HG03457 (cell line): ENCODE data around the gene IL12A.

Source experiments
- ATAC-seq: cut with Tn5 transposase; IDR thresholded peaks from one replicate; pipeline ENCODE4 v1.9.1; 2021; ENCODE audit warnings: moderate number of reproducible peaks; ENCODE audit not compliant: unreplicated experiment

IL12A gene

DNA sequence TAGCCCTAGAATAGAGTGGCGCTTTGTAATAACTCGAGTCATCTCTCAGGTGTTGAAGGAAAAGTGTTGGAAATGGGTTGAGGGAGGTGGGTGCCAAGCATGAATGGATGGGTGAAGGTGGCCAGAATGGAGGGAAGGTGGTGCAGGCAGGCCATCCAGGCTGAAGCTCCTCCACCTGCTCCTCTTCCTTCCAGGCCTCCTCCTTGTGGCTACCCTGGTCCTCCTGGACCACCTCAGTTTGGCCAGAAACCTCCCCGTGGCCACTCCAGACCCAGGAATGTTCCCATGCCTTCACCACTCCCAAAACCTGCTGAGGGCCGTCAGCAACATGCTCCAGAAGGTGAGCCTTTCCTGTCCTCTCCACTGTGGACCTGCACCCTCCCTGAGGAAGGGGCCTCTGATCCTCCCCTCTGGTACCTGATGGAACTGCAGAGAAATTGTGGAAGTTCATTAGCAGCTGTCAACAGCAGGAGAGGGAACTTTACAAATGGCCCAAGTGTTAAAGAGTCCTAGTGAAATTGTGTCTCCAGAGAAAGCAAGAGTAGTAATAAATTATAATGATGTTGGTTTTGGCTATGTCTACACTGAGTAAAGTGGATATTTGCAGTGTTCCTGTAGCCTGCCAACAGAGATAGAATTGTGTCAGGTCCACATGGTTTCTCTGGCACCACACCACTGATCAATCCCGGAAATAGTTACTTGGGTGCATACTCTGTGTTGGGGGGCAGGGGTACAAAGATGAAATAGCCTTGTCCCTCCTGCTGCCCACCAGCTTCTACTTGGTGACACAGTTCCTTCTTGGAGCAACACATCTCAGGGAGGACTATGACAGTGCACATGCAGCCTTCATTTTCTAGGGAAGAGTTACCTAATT, 1.6 kb downstream of the IL12A start:
- ATAC-seq, result no peak

DNA sequence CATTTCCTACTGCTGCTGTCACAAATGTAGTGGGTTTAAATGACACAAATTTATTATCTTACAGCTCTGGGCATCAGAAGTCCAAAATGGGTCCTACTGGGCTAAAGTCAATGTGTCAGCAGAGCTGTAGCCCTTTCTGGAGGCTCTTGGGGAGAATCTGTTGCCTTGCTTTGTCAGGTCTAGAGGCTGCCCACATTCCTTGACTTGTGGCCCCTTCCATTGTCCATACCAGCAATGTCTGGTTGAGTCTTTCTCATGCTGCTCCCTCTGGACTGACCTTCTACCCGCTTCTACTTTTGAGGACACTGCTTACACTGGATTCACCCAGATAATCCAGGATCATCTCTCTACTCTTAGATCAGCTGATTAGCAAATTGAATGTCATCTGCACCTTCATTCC, 3.0 kb downstream of the IL12A start:
- no peak for ATAC-seq

DNA sequence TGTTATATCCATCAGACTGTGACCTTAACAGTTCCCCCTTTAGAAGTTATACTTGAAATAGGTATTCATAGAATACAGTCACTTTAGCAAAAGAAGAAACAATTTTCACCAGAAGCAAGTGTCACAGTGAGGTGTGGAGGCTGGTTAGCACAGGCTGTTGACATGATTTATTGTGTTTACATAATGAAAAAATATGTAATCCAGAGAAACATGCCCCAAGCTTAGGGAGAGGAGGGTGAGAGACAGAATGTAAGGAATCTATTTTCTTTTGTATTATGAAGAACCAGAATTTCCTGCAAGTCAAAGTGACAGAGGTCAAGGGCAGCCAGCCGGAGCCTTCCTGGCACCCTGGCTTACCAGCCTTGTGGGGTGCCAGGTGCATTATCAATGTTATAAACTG, 4.0 kb downstream of the IL12A start:
- no peak for ATAC-seq

DNA sequence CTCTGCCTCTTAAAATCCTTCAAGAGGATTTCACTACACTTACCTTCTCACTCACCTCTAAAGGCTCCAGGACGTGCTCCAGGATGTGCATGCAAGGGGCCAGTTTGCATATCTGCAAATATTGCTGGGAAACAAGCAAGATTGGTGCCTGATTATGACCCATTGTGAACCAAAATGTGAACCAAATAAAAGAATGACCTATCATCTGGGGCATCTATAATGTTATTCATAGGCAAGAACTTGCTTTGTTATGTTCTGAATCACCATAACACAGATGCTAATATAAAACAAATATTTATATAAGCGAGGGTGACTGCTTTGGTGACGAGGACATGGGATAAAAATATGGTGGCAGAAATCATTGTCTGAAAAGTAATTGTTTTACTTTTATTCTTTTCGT, 5.5 kb downstream of the IL12A start:
- ATAC-seq, result no peak

DNA sequence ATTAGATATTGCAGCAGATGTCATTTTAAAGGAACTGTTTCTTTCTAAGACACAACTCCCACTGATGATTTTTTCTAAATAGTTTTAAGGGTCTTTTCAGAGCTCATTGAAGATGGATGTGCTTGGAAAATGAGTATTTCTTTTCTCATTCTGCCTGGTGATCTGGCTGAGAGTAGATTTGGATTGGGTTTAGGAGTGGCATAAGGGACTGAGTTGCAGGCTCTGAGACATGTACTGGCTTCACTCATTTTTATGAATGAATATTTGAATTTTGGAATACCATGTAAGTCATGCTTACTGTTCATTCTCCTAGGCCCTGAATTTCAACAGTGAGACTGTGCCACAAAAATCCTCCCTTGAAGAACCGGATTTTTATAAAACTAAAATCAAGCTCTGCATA, 6.5 kb downstream of the IL12A start:
- no peak for ATAC-seq

DNA sequence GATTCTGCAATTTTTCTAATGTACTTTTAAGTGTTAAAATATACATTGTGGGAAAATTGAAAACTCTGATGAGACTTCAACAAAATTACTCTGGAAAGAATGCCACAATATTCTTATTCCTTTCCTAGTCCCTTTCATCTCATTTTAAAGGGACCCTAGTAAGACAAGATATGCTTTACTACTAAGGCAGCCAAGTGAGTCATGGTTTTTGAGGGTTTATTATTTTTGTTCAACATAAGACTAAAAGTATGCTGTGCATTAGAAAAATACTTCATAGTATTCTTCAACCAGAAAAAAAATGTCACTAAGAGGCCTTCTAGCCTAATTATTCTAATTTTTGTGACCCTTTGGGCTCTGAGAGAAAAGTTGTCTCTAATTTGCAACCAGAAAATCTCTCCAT, 7.4 kb downstream of the IL12A start:
- ATAC-seq, result no peak

DNA sequence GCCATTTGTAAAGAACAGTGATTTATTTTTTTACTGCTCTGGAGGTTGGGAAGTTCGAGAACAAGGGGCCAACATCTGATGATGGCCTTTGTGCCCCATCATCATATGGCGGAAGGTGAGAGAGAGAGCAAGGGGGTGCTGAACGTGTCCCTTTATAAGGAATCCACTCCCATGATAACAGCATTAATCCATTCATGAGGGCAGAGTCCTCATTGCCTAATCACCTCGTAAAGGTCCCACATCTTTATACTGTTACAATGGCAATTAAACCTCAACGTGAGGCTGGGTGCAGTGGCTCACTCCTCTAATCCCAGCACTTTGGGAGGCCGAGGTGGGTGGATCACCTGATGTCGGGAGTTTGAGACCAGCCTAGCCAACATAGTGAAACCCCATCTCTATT, 8.3 kb downstream of the IL12A start:
- ATAC-seq, result no peak

DNA sequence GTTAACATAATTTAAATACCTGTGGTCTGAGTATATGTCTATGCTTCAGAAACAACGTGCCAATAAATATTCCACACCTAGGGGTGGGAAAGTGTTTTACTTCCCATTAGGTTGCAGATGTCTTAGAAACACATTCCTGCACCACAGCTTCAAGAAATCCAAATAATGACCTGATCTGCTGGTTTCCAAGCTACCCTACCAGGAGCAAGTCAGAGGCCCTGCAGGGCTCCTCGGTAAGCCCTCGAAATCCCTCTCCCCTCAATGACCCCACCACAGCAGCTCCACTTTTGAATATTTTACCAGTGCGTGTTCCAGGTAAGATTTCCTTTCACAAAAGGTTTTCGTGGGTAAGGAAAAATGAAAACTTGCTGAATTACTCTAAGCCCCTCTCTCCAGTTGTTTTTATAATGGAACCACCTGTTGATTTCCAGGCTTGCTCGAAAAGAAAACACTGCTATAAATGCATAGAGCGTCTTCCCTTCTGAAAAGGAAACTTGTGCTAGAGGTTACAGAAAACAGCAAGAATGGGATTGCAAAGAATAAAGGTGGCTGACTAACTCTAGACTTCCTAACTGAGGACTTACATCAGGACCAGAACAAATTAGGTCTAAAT, 12.6 kb downstream of the IL12A start:
- no peak for ATAC-seq

DNA sequence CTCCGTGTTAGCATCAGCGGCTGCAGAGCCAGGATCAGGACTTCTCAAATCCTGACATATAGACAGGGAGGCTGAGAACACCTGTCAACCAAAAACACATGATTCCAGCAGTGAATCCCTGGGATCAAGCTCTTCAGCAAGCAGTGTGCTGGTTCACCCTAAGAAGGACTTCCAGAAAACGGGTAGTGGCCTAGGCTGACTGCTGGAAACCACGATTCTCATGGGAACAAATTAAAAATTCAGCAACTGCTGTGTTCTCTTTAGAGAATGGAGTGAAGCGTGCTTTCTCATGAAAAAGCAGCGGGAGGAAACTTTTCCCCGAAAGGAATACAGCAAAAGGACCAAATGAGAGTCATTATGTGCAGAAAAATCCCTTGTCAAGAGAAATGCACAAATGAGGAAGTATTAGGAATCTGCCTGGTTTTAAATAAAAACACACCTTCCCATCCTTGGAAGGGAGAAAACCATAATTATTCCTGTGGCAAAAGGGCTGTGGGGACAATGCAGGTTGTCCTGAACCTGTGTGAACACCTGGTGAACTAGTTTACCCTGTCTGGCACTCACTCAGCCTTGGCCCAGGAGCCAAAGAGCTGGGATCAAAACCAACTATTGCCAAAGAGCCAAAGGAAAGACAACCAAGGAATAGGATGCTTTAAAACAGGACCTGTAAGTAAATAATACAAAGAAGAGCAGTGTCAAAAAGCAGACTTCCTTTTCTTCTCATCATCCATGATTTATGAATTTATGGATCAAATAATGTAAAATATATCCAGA, 13.4 kb downstream of the IL12A start:
- ATAC-seq, result no peak

DNA sequence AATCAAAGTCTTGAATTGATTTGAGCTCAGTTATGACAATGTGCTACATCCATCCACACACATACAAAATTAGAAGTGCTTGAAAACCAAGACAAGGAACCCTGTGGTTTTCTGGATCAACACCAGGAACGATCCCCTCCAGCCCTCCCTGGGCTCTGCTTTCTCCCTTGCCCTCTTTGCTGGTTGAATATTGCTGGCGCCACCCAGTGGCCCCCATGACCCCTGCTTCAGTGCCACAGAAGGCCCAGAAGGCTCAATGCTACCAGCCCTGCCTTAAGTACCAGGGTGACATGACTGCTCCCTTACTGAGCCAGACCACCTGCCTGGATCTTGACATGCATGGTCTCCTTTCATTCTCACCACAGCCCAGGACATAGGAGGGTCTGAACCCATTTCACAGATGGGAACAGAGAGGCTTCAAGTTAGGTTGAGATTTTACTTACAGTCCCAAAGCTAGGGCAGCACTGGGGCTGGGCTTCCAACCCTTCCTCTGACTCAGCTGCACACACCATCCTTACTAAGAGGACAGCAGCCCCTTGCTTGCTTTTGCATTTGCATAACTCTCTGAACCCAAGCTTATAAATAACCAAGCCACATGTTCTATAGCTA, 15.0 kb downstream of the IL12A start:
- peak; percentile 79 for ATAC-seq

DNA sequence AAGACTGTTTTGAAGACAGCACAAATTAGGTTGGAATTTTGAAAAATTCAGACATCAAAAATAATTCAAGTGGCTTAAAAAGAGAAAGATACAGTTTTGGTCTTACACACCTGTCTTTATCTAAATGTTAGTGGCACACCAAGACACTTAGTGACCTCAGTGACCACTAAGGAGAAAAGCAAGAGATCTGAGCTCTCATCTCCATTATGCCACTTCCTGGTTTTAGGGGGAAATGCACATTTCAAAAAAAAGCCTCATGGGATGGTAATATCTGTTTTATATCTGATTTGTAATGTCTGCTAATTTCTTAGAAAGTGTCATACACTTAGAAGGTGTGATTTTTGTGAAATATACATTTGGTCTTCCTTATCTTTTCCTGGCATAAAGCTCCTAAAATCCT, 16.4 kb downstream of the IL12A start:
- ATAC-seq, result no peak

DNA sequence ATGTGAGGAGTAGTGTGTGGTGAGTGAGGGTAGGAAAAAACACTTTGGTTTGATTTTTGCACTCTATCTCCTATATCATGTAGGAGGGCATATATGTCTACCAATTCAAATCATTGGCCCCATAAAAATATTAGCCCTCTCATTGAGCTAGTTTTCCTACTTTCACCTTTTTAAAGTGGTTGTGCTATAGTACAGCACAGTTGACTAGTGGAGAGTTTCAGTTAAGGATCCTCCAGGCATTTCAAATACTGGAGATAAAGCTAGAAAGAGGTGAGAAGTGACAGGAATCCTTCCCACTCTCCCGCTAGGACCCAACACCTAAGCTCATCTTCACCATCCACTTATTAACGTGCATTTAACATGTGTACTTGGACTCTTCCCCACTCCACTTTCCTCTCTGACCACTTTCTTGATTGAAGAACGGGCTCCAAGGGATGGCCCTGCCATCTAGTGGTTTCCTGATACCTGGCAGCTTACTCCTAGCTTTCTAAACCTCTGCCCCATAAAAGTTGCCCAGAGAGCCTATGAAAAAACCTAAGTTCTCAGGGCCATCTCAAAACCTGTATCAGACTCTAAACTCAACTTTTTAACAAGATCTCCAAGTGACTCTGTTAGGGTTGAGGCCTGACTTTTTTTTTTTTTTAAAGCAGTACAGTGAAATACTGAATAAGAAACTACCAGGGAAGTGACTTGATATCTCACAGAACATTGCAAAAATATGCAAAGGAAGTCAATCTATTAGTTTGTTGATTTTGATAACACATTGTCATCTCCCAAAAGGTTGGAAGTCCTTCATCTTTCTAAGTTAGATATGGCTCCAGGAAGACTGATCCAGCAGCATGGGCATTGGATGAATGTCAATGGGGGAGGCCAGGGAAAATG, 17.9 kb downstream of the IL12A start:
- no peak for ATAC-seq

DNA sequence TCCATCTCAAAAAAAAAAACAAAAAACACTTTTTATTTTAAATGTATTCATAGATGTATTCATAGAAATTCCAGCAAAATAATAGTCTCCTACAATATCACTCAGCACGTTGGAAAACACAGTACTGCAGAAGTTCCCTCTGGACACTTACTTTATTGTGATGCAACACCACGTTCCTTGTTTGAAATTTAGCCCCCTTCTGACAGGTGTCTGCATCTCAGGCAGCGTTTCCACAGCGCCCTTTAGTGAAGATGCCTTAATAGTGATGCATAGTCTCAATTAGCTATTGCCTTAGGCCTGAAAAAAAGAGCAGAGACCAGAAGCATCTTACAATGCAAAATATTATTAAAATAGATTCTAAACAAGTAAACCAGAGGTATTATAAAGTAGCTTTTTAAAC, 20.3 kb downstream of the IL12A start:
- no peak for ATAC-seq

DNA sequence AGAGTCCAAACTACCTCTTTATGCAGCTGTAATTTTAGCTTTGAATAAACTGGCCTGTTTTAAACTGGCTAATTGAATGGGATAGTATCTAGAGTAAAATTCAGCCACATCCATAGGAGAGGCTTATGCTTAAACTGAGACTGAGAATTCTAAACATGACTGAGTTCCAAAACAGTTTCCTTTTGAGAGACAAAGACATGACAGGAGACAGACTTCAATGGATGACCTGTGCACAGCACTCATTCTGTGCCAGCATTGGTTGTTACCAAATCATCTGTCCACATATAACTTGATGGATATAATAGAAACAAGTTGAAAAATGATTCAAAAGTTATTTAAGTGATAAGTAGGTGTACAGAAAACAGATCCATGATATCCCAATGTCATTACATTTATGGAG, 20.9 kb downstream of the IL12A start:
- ATAC-seq, result no peak

DNA sequence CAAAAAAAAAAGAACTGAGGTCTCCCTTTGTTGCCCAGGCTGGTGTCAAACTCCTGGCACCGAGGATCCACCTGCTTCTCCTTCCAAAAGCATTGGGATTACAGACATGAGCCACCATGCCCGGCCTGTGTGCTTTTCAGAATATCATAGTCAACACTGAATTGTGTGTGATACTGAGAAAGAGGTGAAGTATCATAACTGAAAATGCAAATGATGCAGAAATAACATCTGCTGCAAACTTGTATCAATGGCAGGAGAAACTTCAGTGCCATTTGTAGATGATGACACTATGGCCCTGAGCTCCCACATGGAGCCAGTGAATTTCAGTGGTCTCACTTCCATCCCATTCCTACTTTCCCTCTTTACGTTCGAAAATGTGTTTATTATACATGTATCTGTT, 21.9 kb downstream of the IL12A start:
- ATAC-seq, result peak; percentile 57

DNA sequence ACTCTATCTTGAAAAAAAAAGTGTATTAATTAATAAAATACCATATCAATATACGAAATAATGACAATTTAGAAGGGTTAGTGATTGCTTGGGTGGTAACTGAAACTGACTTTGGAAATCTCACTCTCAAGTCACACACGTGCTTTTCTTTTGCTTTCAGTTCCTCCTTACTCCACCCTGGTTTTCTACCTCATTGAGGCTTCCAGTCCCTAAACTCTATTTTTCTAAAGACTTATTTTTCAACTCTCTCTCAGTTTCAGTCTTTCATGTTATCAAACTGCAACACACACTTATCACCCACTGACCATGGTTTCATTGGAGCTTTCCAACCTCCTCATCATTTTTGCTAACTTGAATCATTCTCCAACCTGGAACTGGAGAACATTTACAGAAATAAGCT, 23.5 kb downstream of the IL12A start:
- ATAC-seq, result peak; percentile 70

DNA sequence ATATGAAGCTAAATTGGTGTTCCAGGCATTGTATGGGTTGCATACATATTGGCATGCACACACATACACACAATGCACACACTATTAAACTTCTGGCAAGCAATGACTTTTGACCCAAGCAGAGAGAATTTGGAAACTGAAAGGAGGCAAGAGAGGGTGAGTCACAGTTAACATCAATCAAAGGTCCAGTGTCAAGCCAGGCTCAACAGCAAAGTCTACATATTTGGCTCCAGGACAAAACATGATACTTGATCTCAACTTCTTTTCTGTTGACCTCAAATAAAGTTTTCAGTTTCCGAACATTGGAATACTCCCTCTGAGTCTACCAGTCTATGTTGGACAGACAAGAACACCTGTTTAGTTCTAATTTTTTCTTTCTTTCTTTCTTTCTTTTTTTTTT, 28.3 kb downstream of the IL12A start:
- ATAC-seq, result no peak

DNA sequence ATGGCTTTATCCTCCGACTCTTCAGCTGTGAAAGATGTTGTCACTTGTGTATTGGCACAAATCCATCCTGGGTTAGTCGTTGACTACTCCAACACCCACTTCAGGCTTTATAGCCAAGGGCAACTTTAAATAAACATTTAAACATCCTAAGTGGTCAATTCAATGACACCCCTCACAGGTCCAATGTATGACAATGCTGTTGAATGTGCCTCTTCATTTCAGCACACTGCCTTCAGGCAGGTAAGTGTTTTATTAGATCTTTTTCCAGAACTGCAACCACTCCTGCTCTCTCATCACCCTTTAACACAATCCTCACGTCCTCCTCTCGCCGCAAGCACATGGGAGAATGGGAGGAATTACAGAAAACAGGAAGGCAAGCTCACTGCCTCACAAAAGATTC, 30.3 kb downstream of the IL12A start:
- no peak for ATAC-seq

DNA sequence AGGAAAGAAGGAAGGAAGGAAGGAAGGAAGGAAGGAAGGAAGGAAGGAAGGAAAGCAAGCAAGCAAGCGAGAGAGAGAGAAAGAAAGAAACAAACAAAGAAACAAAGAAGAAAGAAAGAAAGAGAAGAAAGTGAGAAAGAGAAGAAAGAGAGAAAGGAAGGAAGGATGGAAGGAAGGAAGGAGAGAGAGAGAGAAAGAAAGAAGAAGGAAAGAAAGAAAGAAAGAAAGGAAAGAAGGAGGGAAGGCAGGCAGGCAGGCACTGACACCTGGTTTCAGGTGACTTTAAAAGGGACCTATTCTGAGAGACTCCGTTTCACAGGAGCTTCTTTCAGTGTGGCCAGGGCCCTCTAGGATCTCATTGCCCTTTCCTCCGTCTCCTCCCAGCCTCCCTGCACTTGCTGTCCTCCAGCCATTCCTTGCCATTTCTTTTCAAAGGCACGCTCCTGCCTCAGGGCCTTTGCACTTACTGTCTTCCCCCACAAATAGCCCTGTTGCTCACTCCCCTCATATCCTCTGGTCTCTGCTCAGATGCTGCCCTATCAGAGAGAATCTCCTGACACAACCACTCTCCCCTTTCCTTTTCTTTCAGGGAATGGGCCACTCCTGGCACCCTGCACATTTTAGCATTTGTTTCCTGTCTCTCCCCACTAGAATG, 31.5 kb downstream of the IL12A start:
- no peak for ATAC-seq

DNA sequence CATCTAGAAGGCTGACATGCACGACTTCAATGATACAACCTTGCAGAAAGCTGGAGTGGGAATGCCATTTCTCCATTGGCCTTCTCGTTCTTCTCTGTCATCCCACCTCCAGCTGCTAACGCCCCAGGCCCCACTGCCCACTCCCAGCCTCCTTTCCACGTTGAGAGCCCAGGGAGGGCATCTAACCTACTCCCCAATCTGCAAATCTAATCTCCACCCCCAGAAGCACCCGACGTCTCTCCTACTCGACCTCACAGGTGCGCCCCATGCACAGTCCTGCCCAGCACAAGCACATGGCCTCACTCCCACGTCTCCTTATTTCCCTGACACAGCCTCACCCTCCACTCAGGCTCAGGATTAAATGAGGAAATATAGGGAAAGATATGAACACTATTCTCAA, 33.4 kb downstream of the IL12A start:
- ATAC-seq, result no peak
